CD8-positive, alpha-beta memory T cell (primary cell): Measurements from ENCODE around the gene RPL21. TPM values are rescaled to one million over a fixed set of nuclear protein-coding genes. Genes with fewer than 3 reads are reported as not detected.

Experiments used
- CTCF ChIA-PET: fragments of 350-600 bp; sonication (Branson Sonifier 250); formaldehyde crosslinking; loops from one replicate; lab custom pipeline; 2021; ENCODE audit warnings: antibody characterized with exemption; lab: Charles Lee
- POLR2A ChIA-PET: fragments of 350-600 bp; sonication (Branson Sonifier 250); formaldehyde crosslinking; loops from one replicate; lab custom pipeline; 2021; ENCODE audit warnings: antibody characterized with exemption; lab: Charles Lee
- DNase-seq, 5 donors: peaks; one replicate each; pipeline versions ENCODE4 v3.0.0 to v3.0.0-alpha.2; 2020 to 2022; ENCODE audit warnings: mixed read lengths in 1 of 5
- H3K27ac ChIP-seq: one replicate; pipeline ENCODE4 v1.7.0; 2013; ENCODE audit warnings: low read depth, mild to moderate bottlenecking, low read length, moderate library complexity
- H3K27me3 ChIP-seq: 2 replicates; pipeline ENCODE4 v1.7.0; 2013; ENCODE audit warnings: low read length, mild to moderate bottlenecking; ENCODE audit not compliant: insufficient read depth, poor library complexity, severe bottlenecking
- H3K36me3 ChIP-seq: 2 replicates; pipeline ENCODE4 v1.7.0; 2013; ENCODE audit warnings: mild to moderate bottlenecking, low read length, moderate library complexity; ENCODE audit not compliant: insufficient read depth
- H3K4me1 ChIP-seq: 2 replicates; pipeline ENCODE4 v1.7.0; 2013; ENCODE audit warnings: mild to moderate bottlenecking, low read length, moderate library complexity; ENCODE audit not compliant: insufficient read depth
- H3K4me3 ChIP-seq: 2 replicates; pipeline ENCODE4 v1.7.0; 2013; ENCODE audit warnings: mild to moderate bottlenecking, low read length
- H3K9me3 ChIP-seq: 2 replicates; pipeline ENCODE4 v1.7.0; 2013; ENCODE audit warnings: mild to moderate bottlenecking, low read length
- H3K27ac Mint-ChIP-seq, 8 donors: one replicate each; pipeline ENCODE4 v1.8.0; 2020 to 2021; ENCODE audit warnings: mixed read lengths in 8 of 8, mild to moderate bottlenecking in 6 of 8, inconsistent platforms in 3 of 8, moderate library complexity in 3 of 8
- H3K27me3 Mint-ChIP-seq, 2 donors: one replicate each; pipeline ENCODE4 v1.8.0; 2020 to 2021; ENCODE audit warnings: mixed read lengths in 2 of 2, mild to moderate bottlenecking in 1 of 2, moderate library complexity in 1 of 2
- H3K36me3 Mint-ChIP-seq, 3 donors: one replicate each; pipeline ENCODE4 v1.8.0; 2020 to 2021; ENCODE audit warnings: mixed read lengths in 3 of 3, inconsistent platforms in 1 of 3, mild to moderate bottlenecking in 1 of 3
- H3K4me1 Mint-ChIP-seq, 3 donors: one replicate each; pipeline ENCODE4 v1.8.0; 2020 to 2021; ENCODE audit warnings: mixed read lengths in 3 of 3, inconsistent platforms in 1 of 3, mild to moderate bottlenecking in 1 of 3
- H3K4me3 Mint-ChIP-seq, 7 donors: one replicate each; pipeline ENCODE4 v1.8.0; 2020 to 2021; ENCODE audit warnings: mixed read lengths in 7 of 7, mild to moderate bottlenecking in 6 of 7, moderate library complexity in 4 of 7, inconsistent platforms in 2 of 7
- H3K9me3 Mint-ChIP-seq, 5 donors: one replicate each; pipeline ENCODE4 v1.8.0; 2020 to 2022; ENCODE audit warnings: mixed read lengths in 5 of 5, mild to moderate bottlenecking in 3 of 5, moderate library complexity in 2 of 5, inconsistent platforms in 1 of 5
- polyA plus RNA-seq: library from polyadenylated mRNA; unstranded; fragments of 300-500 nt; fragmentation: Illumina TruSeq; gene quantifications from one replicate; pipeline ENCODE4 v1.2.3, GENCODE V29; 2021
- total RNA-seq, 2 experiments: library from RNA; stranded (reverse); gene quantifications; one replicate each; pipeline ENCODE4 v1.2.3, GENCODE V29; 2021

Gene RPL21
- total and polyA plus RNA-seq, 3 experiments from 2014 or later: 1,206 to 6,715 (median 1,216) TPM

- Histone ChIP-seq H3K27me3 (no peaks in the 10 kb centered on the region), H3K9me3 (no peaks in the 10 kb centered on the region), H3K4me3 (no peak overlapping the region), H3K27ac (no peak overlapping the region), H3K4me1 (no peaks in the 10 kb centered on the region), H3K36me3 (no peaks in the 10 kb centered on the region)
- Mint-ChIP-seq H3K4me3 (no peak overlapping the region), H3K9me3 (peaks cover 3 to 22% (median 14%) of the 10 kb centered on the region in 5 donors), H3K27me3 (peaks cover 0 to 1% of the 10 kb centered on the region in 2 donors), H3K27ac (peak overlapping the region in 1 of 8 donors; percentile 51), H3K4me1 (no peaks in the 10 kb centered on the region), H3K36me3 (peaks cover 0 to 11% (median 1%) of the 10 kb centered on the region in 3 donors)
- POLR2A ChIA-PET: no interaction called here
- no peak for DNase-seq
- CTCF ChIA-PET: no interaction called here
Measured at GRCh38 chr13:27233964-27234363, 17.4 kb upstream of the RPL21 start.

- peaks cover under 1 to 14% (median 9%) of the 10 kb centered on the region in 5 donors for H3K9me3 Mint-ChIP-seq
Measured at GRCh38 chr13:27236478-27236877, 14.9 kb upstream of the RPL21 start.

GRCh38 chr13:27242702-27243101 lies 8.7 kb upstream of the RPL21 start:
- ChIA-PET CTCF (interaction anchor here (1.3 kb wide), 1 partner anchor 28 kb away, joined by 3 read pairs; the partner anchor contains the start of gene RASL11A), POLR2A (no interaction called here)
- H3K27ac ChIP-seq: no peak overlapping the region
- no peak overlapping the region for H3K4me3 ChIP-seq
- H3K4me3 Mint-ChIP-seq: no peak overlapping the region
- no peak overlapping the region for H3K27ac Mint-ChIP-seq
- H3K9me3 Mint-ChIP-seq: no peaks in the 10 kb centered on the region
- peaks cover 0 to 11% (median 2%) of the 10 kb centered on the region in 3 donors for H3K36me3 Mint-ChIP-seq
- no peaks in the 10 kb centered on the region for H3K9me3 ChIP-seq
- no peaks in the 10 kb centered on the region for H3K27me3 Mint-ChIP-seq
- DNase-seq: no peak
- peaks cover 0 to 6% (median 0%) of the 10 kb centered on the region in 3 donors for H3K4me1 Mint-ChIP-seq
- no peaks in the 10 kb centered on the region for H3K4me1 ChIP-seq
- H3K36me3 ChIP-seq: no peaks in the 10 kb centered on the region
- H3K27me3 ChIP-seq: no peaks in the 10 kb centered on the region

More at GRCh38 chr13:27236478-27236877, 14.9 kb upstream of the RPL21 start:
- H3K27me3 ChIP-seq: no peaks in the 10 kb centered on the region
- ChIA-PET CTCF (no interaction called here), POLR2A (no interaction called here)
- H3K4me3 ChIP-seq: no peak overlapping the region
- H3K9me3 ChIP-seq: no peaks in the 10 kb centered on the region
- Mint-ChIP-seq H3K36me3 (peaks cover 0 to 11% (median 1%) of the 10 kb centered on the region in 3 donors), H3K27ac (no peak overlapping the region), H3K27me3 (no peaks in the 10 kb centered on the region), H3K4me3 (no peak overlapping the region), H3K4me1 (no peaks in the 10 kb centered on the region)
- H3K4me1 ChIP-seq: no peaks in the 10 kb centered on the region
- no peak overlapping the region for H3K27ac ChIP-seq
- DNase-seq: no peak
- H3K36me3 ChIP-seq: no peaks in the 10 kb centered on the region

- no peaks in the 10 kb centered on the region for H3K9me3 Mint-ChIP-seq
- H3K4me1 Mint-ChIP-seq: peaks cover 11 to 20% (median 16%) of the 10 kb centered on the region in 3 donors
- peaks cover 0 to 15% (median 2%) of the 10 kb centered on the region in 3 donors for H3K36me3 Mint-ChIP-seq
- H3K4me3 Mint-ChIP-seq: no peak overlapping the region
- Histone ChIP-seq H3K27me3 (no peaks in the 10 kb centered on the region), H3K36me3 (no peaks in the 10 kb centered on the region), H3K4me3 (no peak overlapping the region), H3K4me1 (peaks cover 9% of the 10 kb centered on the region), H3K9me3 (no peaks in the 10 kb centered on the region), H3K27ac (no peak overlapping the region)
- ChIA-PET POLR2A (no interaction called here), CTCF (no interaction called here)
- DNase-seq: no peak
- peak overlapping the region in 1 of 8 donors; percentile 69 for H3K27ac Mint-ChIP-seq
- H3K27me3 Mint-ChIP-seq: no peaks in the 10 kb centered on the region
Measured at GRCh38 chr13:27245610-27246009, 5.7 kb upstream of the RPL21 start.

- no peaks in the 10 kb centered on the region for H3K27me3 ChIP-seq
- no peaks in the 10 kb centered on the region for H3K9me3 ChIP-seq
- peak overlapping the region; percentile 65 for H3K4me3 ChIP-seq
- H3K36me3 Mint-ChIP-seq: peaks cover 0 to 48% (median 9%) of the 10 kb centered on the region in 3 donors
- peaks cover 14% of the 10 kb centered on the region for H3K36me3 ChIP-seq
- H3K9me3 Mint-ChIP-seq: no peaks in the 10 kb centered on the region
- ChIA-PET POLR2A (interaction anchor here (0.6 to 1.1 kb wide), 5 partner anchors 20 to 370 kb away, joined by 3 to 5 read pairs (median 3); partner anchors contain the start of genes LNX2 and RASL11A), CTCF (no interaction called here)
- peak overlapping the region; percentile 92 to 99 (median 96) for H3K4me3 Mint-ChIP-seq
- peak overlapping the region; percentile 97 for H3K27ac ChIP-seq
- DNase-seq: no peak
- peaks cover 42 to 65% (median 62%) of the 10 kb centered on the region in 3 donors for H3K4me1 Mint-ChIP-seq
- no peaks in the 10 kb centered on the region for H3K27me3 Mint-ChIP-seq
- peak overlapping the region; percentile 98 to 100 (median 100) for H3K27ac Mint-ChIP-seq
- peaks cover 42% of the 10 kb centered on the region for H3K4me1 ChIP-seq
Measured at GRCh38 chr13:27250833-27251165, 559 bp upstream of the RPL21 start.

- peaks cover 42% of the 10 kb centered on the region for H3K4me1 ChIP-seq
- no peaks in the 10 kb centered on the region for H3K9me3 ChIP-seq
- no peaks in the 10 kb centered on the region for H3K27me3 ChIP-seq
- ChIA-PET CTCF (interaction anchor here (3.3 kb wide), 1 partner anchor 18 kb away, joined by 15 read pairs; the partner anchor contains the start of gene RASL11A), POLR2A (interaction anchor here (0.7 kb wide), 1 partner anchor 76 kb away, joined by 3 read pairs; no protein-coding TSS in a partner anchor)
- Mint-ChIP-seq H3K27me3 (no peaks in the 10 kb centered on the region), H3K9me3 (no peaks in the 10 kb centered on the region), H3K36me3 (peaks cover 0 to 64% (median 9%) of the 10 kb centered on the region in 3 donors), H3K4me3 (peak overlapping the region; percentile 92 to 99 (median 96)), H3K27ac (peak overlapping the region; percentile 98 to 100 (median 100)), H3K4me1 (peaks cover 44 to 70% (median 61%) of the 10 kb centered on the region in 3 donors)
- peak overlapping the region; percentile 97 for H3K27ac ChIP-seq
- peak overlapping the region; percentile 65 for H3K4me3 ChIP-seq
- DNase-seq: no peak
- peaks cover 14% of the 10 kb centered on the region for H3K36me3 ChIP-seq
Measured at GRCh38 chr13:27252467-27252866, 1.1 kb downstream of the RPL21 start.

GRCh38 chr13:27257233-27257568 lies 5.8 kb downstream of the RPL21 start:
- H3K27ac Mint-ChIP-seq: peak overlapping the region in 2 of 8 donors; percentile 28 to 47
- no peak overlapping the region for H3K4me3 Mint-ChIP-seq
- H3K36me3 ChIP-seq: peaks cover 30% of the 10 kb centered on the region
- peaks cover 3 to 78% (median 12%) of the 10 kb centered on the region in 3 donors for H3K36me3 Mint-ChIP-seq
- H3K27ac ChIP-seq: no peak overlapping the region
- no peaks in the 10 kb centered on the region for H3K27me3 Mint-ChIP-seq
- H3K4me3 ChIP-seq: no peak overlapping the region
- H3K4me1 Mint-ChIP-seq: peaks cover 57 to 85% (median 79%) of the 10 kb centered on the region in 3 donors
- no peaks in the 10 kb centered on the region for H3K9me3 ChIP-seq
- no peaks in the 10 kb centered on the region for H3K27me3 ChIP-seq
- ChIA-PET CTCF (interaction anchor here (1.1 to 1.8 kb wide), 4 partner anchors 10 to 22 kb away, joined by 4 to 7 read pairs (median 5); partner anchors contain the start of gene RASL11A), POLR2A (interaction anchor here (1.0 kb wide), 1 partner anchor 105 kb away, joined by 7 read pairs; no protein-coding TSS in a partner anchor)
- DNase-seq: no peak
- peaks cover 51% of the 10 kb centered on the region for H3K4me1 ChIP-seq
- no peaks in the 10 kb centered on the region for H3K9me3 Mint-ChIP-seq

- H3K9me3 ChIP-seq: no peaks in the 10 kb centered on the region
- H3K27ac Mint-ChIP-seq: peak overlapping the region in 4 of 8 donors; percentile 3 to 28 (median 26)
- no peaks in the 10 kb centered on the region for H3K27me3 ChIP-seq
- no peak overlapping the region for H3K27ac ChIP-seq
- no peaks in the 10 kb centered on the region for H3K27me3 Mint-ChIP-seq
- H3K9me3 Mint-ChIP-seq: no peaks in the 10 kb centered on the region
- H3K4me3 ChIP-seq: no peak overlapping the region
- ChIA-PET CTCF (interaction anchor here (1.1 to 2.8 kb wide), 4 partner anchors 10 to 21 kb away, joined by 4 to 8 read pairs (median 6); partner anchors contain the start of gene RASL11A), POLR2A (no interaction called here)
- H3K36me3 Mint-ChIP-seq: peaks cover 3 to 79% (median 12%) of the 10 kb centered on the region in 3 donors
- H3K4me1 Mint-ChIP-seq: peaks cover 55 to 83% (median 78%) of the 10 kb centered on the region in 3 donors
- peaks cover 45% of the 10 kb centered on the region for H3K4me1 ChIP-seq
- no peak overlapping the region for H3K4me3 Mint-ChIP-seq
- peaks cover 30% of the 10 kb centered on the region for H3K36me3 ChIP-seq
- DNase-seq: no peak
Measured at GRCh38 chr13:27257648-27258253, 6.4 kb downstream of the RPL21 start.
